Gastroesophageal sphincter (tissue), 4 donors: ENCODE measurements around the gene KRT2. TPM values are rescaled to one million over a fixed set of nuclear protein-coding genes. Genes with fewer than 3 reads are reported as not detected.
"Not testable (repeated sequence)": the region's sequence is repeated elsewhere in the genome, so short reads cannot be mapped to it uniquely, and the experiment has no call there.

Source experiments
- ATAC-seq: fragments of 150-250 bp; one replicate; pipeline ENCODE4 v1.9.1; 2016; ENCODE audit warnings: mild to moderate bottlenecking, moderate library complexity
- H3K27ac ChIP-seq, 4 donors: fragments of 200-600 bp; sonication (generic) in 3 of 4; 1 replicate in 3 of 4; 2 replicates in 1 of 4; pipeline ENCODE4 v1.5.1; 2016 to 2019
- H3K27me3 ChIP-seq: fragments of 200-600 bp; sonication (generic); one replicate; pipeline ENCODE4 v1.5.1; 2019
- H3K36me3 ChIP-seq, 2 donors: fragments of 200-600 bp; sonication (generic); one replicate each; pipeline ENCODE4 v1.5.1; 2019; ENCODE audit warnings: control low read depth in 1 of 2
- H3K4me1 ChIP-seq, 3 donors: fragments of 200-600 bp; sonication (generic); 1 replicate in 2 of 3; 2 replicates in 1 of 3; pipeline ENCODE4 v1.5.1; 2016 to 2019; ENCODE audit warnings: control low read depth in 2 of 3
- H3K4me3 ChIP-seq, 2 donors: fragments of 200-600 bp; sonication (generic); one replicate each; pipeline ENCODE4 v1.5.1; 2019; ENCODE audit warnings: mild to moderate bottlenecking in 1 of 2, moderate library complexity in 1 of 2
- H3K9me3 ChIP-seq, 3 donors: fragments of 200-600 bp; sonication (generic); one replicate each; pipeline ENCODE4 v1.5.1; 2017 to 2019; ENCODE audit warnings: control low read depth in 2 of 3
- EP300 ChIP-seq: sonication (generic); formaldehyde crosslinking; IDR thresholded peaks from one replicate; pipeline ENCODE4 v1.6.1; 2017; ENCODE audit warnings: antibody characterized with exemption, mild to moderate bottlenecking
- POLR2A ChIP-seq, 2 donors: fragments of 450-650 bp; IDR thresholded peaks; one replicate each; pipeline ENCODE4 v1.6.1; 2017; ENCODE audit warnings: antibody characterized with exemption in 2 of 2, mild to moderate bottlenecking in 2 of 2, moderate library complexity in 1 of 2
- POLR2AphosphoS5 ChIP-seq: sonication (generic); formaldehyde crosslinking; IDR thresholded peaks from one replicate; pipeline ENCODE4 v1.6.1; 2017; ENCODE audit warnings: antibody characterized with exemption
- WGBS, 2 donors: methylation state at CpG; one replicate each; pipeline ENCODE4 v1.1.5; 2018; ENCODE audit warnings: low coverage in 1 of 2; 5-methylcytosine and 5-hydroxymethylcytosine counted together
- total RNA-seq, 4 donors: library from RNA; depleted of rRNA; stranded (reverse); fragments of >200 nt; gene quantifications; one replicate each; pipeline ENCODE4 v1.1.0, GENCODE V29; 2016
- TF ChIP-seq, protein P1 (sequence below), 4 experiments: fragments of 200-600 bp in 2 of 4; fragments of 450-650 bp in 2 of 4; sonication (generic) in 1 of 4; IDR thresholded peaks; one replicate each; pipeline ENCODE4 v1.5.1; 2017 to 2019; ENCODE audit warnings: antibody characterized with exemption in 4 of 4, mild to moderate bottlenecking in 2 of 4, moderate library complexity in 2 of 4

KRT2 gene
- total RNA-seq, 4 donors from 2014 or later: not detected

DNA sequence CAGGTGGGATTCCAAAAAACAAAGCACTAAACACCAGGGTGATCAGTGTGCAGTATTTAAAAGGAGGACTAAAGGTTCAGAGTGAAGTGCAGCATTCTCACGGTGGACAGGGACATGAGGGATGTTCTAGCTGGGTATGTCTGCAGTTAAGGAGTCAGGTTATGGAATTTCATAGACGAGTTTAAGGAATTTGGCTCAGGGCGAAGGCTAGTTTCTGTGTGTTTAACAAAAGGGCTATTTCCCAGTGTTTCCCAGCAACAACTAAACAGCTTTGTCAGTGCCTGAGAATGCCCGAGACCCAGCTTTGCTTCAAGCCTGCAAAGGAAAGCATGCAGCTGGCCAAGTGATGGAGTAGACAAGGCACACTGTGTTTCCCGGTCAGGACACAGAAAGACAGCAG is 21.2 kb upstream of the KRT2 start:
- ATAC-seq: no peak
- peaks cover 0 to 10% (median 0%) of the 10 kb centered on the region in 3 donors for H3K4me1 ChIP-seq
- WGBS, 2 donors: 9 to 34% methylated on average over 4 of the region's 5 CpGs
- no peaks in the 10 kb centered on the region for H3K27me3 ChIP-seq
- no peak overlapping the region for H3K4me3 ChIP-seq
- H3K27ac ChIP-seq: no peak overlapping the region
- no peaks in the 10 kb centered on the region for H3K36me3 ChIP-seq
- H3K9me3 ChIP-seq: no peaks in the 10 kb centered on the region
- no peak for TF ChIP-seq POLR2A (IDR thresholded peaks at IDR 0.05)
- TF ChIP-seq, protein P1, sequence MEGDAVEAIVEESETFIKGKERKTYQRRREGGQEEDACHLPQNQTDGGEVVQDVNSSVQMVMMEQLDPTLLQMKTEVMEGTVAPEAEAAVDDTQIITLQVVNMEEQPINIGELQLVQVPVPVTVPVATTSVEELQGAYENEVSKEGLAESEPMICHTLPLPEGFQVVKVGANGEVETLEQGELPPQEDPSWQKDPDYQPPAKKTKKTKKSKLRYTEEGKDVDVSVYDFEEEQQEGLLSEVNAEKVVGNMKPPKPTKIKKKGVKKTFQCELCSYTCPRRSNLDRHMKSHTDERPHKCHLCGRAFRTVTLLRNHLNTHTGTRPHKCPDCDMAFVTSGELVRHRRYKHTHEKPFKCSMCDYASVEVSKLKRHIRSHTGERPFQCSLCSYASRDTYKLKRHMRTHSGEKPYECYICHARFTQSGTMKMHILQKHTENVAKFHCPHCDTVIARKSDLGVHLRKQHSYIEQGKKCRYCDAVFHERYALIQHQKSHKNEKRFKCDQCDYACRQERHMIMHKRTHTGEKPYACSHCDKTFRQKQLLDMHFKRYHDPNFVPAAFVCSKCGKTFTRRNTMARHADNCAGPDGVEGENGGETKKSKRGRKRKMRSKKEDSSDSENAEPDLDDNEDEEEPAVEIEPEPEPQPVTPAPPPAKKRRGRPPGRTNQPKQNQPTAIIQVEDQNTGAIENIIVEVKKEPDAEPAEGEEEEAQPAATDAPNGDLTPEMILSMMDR (IDR thresholded peaks at IDR 0.05): no peak
- no peak for TF ChIP-seq EP300
- no peak for TF ChIP-seq POLR2AphosphoS5

DNA sequence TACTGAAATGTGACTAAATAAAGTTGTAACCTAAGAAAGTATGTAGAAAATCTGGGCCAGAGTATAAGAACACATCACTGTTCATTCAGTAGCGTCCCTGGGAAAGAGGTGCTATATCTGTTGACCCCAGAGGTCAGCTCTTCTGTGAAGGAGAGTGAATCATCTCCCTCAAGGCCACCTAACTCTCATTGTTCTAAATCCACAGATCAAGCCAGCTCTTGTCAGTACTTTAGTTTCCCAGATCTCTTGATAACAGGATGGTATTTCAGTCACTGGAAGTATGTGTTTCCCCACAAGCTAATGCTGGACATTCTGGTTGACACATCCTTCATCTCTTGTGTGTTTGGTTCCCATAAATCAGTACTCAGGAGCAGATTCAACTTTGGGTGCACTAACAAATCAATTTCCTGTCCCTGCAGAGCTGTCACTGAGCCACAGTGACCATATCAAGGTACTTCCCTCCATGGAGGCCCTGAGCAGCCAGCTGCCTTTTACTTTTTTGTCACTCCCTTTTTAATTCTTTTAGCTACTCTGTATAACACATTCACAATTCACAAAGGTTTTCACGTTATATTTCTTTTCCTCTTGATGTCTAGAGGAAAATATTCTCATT is 20.4 kb upstream of the KRT2 start:
- Histone ChIP-seq H3K27ac (no peak overlapping the region), H3K27me3 (peaks cover 4% of the 10 kb centered on the region), H3K9me3 (no peaks in the 10 kb centered on the region), H3K4me3 (no peak overlapping the region), H3K36me3 (no peaks in the 10 kb centered on the region), H3K4me1 (peaks cover 0 to 10% (median 0%) of the 10 kb centered on the region in 3 donors)
- TF ChIP-seq POLR2AphosphoS5 (no peak), POLR2A (IDR thresholded peaks at IDR 0.05) (no peak), EP300 (no peak)
- TF ChIP-seq, protein P1 (IDR thresholded peaks at IDR 0.05): no peak
- WGBS, 2 donors: 46 to 77% methylated on average over 2 of the region's 2 CpGs
- ATAC-seq: no peak

DNA sequence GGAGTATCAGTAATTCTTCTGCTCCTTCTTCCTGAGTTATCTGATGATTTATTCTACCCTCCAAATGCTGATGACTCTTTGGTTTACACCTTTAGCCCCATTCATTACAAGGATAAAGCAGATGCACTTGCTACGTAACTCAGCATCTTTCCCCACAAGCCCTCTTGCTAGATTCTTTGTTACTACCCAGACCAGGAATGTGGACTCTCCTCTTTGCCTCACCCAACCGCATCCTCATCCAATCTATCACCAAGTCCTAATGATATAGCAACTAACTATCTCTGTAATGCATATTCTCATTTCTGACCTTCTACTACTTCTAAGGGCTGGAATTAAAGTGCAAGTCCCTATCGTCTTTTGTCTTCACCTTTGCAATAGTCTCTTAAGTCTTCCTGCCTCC is 18.9 kb upstream of the KRT2 start:
- TF ChIP-seq EP300: no peak
- TF ChIP-seq POLR2A (IDR thresholded peaks at IDR 0.05): no peak
- TF ChIP-seq, protein P1 (IDR thresholded peaks at IDR 0.05): no peak
- H3K4me3 ChIP-seq: no peak overlapping the region
- peaks cover 0 to 10% (median 0%) of the 10 kb centered on the region in 3 donors for H3K4me1 ChIP-seq
- H3K9me3 ChIP-seq: no peaks in the 10 kb centered on the region
- no peak overlapping the region for H3K27ac ChIP-seq
- H3K36me3 ChIP-seq: no peaks in the 10 kb centered on the region
- no peak for ATAC-seq
- 95 to 100% methylated on average over 3 of the region's 3 CpGs for WGBS, 2 donors
- H3K27me3 ChIP-seq: peaks cover 13% of the 10 kb centered on the region

DNA sequence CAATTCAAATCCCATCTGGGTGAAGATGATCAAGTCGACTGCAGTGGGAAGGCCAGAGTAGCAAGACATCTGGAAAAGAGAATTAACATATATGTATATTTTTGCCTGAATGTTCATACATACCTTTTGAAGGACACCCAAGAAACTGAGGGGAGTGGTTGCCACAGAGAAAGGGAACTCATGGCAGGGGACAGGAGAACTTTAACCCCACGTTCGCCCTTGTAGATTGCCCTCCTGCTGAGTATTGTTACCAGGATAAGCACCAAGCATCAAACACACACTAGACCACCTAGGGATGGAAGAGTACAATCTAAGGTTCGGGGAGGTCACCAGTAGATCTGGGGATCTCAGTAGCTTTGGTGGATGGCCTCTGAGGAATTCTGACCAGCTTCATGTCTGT is 18.5 kb upstream of the KRT2 start:
- no peak for ATAC-seq
- H3K9me3 ChIP-seq: no peaks in the 10 kb centered on the region
- no peak overlapping the region for H3K4me3 ChIP-seq
- peaks cover 0 to 10% (median 0%) of the 10 kb centered on the region in 3 donors for H3K4me1 ChIP-seq
- H3K27me3 ChIP-seq: peaks cover 16% of the 10 kb centered on the region
- no peaks in the 10 kb centered on the region for H3K36me3 ChIP-seq
- H3K27ac ChIP-seq: no peak overlapping the region
- whole genome bisulfite sequencing, 2 donors: 93% methylated on average over 2 to 4 of the region's 4 CpGs
- TF ChIP-seq POLR2A (IDR thresholded peaks at IDR 0.05) (no peak), EP300 (no peak), POLR2AphosphoS5 (no peak)
- TF ChIP-seq, protein P1 (IDR thresholded peaks at IDR 0.05): no peak

DNA sequence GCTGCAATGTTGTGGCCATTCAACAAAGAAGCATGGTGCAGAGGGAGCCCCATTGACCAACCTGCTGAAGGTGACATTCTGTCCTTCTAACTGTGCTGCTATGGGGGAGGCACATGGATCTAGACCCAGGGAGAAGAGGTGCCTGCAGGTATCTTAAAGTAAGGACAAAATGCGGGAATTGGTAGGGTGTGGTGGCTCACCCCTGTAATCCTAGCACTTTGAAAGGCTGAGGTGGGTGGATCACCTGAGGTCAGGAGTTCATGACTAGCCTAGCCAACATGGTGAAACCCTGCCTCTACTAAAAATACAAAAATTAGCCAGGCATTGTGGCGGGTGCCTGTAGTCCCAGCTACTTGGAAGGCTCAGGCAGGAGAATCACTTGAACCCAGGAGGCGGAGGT is 17.9 kb upstream of the KRT2 start:
- 83 to 100% methylated on average over 1 to 3 of the region's 3 CpGs for WGBS, 2 donors
- not testable (repeated sequence) for H3K27ac ChIP-seq, H3K9me3 ChIP-seq, H3K4me3 ChIP-seq, ATAC-seq, H3K4me1 ChIP-seq, H3K36me3 ChIP-seq
- H3K27me3 ChIP-seq: peaks cover 20% of the 10 kb centered on the region
